GM21529 (cell line): ENCODE data around the gene OTP.

Source experiments
- ATAC-seq: cut with Tn5 transposase; IDR thresholded peaks from one replicate; pipeline ENCODE4 v1.9.1; 2021; ENCODE audit not compliant: unreplicated experiment

The OTP gene

DNA sequence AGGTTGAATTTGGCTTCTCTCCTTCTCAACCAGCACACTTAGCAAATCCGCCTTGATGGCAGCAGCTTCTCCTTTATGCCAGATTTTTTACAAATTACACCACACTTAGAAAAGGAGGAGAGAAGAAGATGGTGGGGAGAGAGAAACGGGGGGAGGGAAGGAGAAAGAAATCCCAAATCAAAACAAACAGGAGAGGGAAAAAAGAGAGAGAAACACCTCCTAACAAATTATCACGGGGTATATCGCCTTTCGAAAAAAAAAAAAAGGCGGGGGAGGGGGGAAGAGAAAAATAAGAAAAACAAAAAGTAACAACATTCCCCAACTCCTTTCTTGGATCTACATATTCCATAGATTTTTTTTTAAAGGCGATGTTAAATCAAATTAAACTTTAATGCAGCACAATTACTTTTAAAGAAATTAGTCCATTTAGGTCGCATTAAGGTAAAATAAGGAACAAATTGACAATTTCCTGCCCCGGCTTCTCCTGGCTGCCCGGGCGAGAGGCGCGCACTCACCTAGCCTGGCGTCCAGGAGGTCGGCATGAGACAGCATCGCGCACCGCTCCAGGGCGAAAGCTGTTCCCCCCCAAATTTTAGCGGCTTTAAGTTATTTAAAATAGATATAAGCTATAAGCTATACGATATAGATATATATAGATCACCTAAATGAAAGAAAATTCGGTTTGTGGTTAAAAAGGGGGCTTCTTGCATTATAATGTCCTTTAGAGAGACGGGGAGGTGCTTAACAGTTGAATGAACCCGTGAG lies at the start of gene OTP:
Gene OTP, minus strand, starts transcription at position 716 of the 765 bp plus-strand sequence. Its CDS starts 164 bp downstream, at position 552.
- ATAC-seq, result no peak

DNA sequence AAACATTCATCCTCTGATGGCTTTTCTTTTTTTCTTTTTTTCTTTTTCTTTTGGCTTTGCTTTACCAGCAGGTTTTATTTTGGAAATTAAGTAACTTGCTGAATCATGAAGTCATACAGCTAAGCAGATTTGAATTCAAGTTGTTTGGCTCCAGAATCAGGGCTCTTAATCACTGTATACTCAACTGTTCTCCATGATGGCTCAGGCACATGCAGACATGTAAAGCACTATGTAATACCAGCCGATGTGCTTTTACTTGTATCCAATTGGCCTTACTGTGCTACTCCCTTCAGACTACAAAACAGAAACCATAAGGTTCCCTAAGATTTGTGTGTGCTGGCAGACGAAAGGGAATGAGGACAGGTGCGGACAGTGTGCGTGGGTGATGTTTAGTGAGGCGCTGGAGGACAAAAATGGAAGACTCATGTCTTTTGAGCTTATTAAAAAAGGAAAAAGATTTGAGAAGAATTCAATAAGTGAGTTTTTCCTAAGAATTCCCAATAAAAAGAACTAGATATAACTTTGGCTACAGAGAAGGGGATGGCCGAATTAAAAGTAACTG lies 44.7 kb upstream of the OTP start:
- no peak for ATAC-seq

DNA sequence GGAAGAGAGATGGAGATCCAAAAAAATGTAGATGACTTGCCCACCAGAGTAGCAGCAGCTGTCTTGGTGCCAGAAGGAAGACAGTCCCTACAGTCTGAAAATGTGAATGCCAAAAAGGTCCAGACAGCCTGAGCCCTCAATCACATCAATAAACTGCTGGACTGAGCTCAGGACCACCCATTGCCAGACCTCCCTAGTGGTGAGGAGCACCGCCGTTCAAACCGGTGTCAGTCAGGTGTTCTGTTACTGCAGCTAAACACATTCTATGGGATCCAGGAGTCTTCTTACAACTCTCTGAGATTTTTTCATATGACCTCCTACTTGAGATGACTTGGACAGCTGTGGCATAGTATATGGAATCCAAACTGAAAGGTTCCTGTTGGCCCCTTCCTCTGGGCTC lies 32.0 kb upstream of the OTP start:
- ATAC-seq, result no peak

DNA sequence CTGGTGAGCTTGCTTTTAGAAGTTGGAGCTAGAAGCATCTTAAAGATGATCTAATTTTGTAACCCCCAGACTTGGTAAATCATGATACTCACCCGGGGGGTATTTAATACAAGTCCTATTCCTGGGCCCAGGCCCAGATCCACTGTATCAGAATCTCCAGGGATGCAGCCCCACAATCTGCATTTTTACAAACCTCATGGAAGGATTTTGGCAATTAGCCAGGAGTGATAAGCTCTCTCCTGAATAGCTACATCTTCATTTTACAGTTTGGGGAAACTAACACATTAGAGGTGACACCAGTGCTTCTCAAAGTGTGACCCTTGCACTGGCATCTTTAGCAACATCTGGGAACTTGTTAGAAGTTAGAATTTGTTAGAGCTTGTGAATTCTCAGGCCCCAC lies 31.2 kb upstream of the OTP start:
- ATAC-seq, result no peak

DNA sequence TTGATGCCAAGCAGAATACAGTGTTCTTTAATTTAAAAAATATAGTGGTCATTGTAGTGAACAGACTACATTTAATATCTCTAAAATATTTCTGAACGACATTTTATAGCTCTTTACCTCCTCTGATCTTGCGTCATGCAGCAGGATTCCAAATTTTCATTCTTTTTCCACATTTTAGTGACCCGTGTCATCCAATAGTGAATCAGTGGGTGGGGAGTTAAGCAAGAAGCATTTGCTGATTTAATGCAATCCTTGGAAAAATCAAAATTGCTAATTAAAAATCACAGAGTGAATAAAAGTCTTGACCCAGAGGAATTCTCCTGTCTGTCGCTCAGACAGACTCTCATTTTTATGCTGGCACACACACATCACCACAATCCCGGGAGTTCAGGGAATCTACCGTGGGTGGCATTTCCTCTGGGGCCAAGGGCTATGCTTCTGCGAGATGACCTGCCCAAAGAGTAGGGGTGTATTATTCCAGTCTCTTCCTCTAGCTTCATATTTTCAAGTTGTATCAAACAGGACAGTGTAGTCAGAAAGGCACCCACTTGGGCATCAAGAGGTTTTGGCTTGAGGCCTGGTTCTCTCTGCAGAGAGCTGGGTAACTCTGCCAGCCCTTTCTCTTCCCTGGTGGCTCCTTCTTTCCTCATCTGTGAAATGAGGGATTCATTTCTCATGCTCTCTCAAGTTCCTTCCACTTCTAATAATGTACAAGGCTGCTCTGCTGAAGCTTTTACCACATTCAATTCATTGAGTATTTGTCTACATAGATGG lies 24.8 kb upstream of the OTP start:
- ATAC-seq, result no peak

DNA sequence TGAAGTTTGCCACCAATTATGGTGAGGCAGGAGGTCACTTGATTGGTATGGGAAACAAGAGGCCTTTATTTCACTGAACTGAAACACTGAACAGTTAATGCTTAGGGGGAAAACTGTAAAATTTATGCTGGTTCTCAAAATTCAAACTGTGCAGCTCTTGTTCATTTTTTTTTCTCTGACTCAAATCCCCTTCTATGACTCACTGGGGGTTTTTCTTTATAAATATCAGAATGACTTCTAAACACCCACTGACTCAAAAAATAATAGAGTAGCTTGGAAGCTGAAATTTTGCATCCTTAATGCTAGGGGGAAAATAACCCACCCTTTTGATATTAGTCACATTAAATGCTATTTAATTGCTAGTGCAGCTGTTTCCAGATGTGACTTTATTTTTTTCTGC lies 24.1 kb upstream of the OTP start:
- no peak for ATAC-seq

DNA sequence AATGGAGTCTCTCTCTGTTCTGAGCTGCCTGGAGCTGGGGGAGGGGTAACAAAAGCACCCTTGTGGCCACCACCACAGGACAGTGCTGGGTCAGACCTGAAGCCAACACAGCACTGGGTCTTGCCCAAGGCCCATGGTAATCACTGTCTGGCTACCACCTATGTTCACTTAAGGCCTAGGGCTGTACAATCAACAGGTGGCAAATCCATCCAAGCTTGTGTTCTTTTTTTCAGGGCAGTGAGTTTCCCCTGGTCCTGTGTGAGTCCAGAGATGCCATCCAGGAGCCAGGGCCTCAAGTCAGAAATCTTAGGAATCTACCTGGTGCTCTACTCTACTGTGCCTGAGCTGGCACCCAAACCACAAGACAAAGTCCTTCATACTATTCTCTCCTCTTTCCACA lies 20.1 kb upstream of the OTP start:
- no peak for ATAC-seq

DNA sequence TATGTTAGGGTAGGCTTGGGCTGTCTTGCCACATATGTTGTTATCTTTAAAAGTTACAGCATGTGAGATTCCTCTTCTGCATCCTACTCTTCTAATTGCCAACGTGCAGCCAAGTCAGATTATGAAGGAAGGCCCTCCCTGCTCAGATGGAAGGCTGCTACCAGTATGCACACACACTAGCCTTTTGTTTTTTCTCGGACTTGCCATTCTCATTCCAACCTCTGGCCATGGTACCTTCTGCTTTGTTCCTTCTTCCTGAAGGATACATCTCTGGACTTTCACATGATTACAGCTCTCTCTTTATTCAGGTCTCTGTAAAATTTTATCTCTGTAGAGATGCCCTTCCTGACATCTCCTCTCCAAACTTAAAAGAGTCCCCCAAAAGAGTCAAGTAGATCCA lies 12.8 kb upstream of the OTP start:
- ATAC-seq, result no peak

DNA sequence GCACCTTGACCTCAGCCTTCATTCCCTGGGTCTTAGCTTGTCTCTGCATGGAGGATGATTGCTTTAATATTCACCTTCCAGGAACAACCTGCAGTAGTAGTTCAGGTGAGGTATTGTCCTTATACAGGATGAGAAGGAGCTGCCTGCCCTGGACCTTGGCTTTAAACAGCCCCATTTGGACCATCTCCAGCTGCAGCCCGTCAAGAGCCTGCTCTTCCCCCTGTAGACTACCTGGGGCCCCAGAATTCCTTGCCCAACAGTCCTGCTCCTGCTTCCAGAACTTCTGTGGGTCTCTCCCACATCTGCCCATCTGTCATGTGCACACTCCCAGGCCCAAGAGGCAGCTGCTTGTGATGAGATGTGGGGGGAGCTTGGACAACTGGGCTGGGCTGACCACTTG lies 12.2 kb upstream of the OTP start:
- no peak for ATAC-seq

DNA sequence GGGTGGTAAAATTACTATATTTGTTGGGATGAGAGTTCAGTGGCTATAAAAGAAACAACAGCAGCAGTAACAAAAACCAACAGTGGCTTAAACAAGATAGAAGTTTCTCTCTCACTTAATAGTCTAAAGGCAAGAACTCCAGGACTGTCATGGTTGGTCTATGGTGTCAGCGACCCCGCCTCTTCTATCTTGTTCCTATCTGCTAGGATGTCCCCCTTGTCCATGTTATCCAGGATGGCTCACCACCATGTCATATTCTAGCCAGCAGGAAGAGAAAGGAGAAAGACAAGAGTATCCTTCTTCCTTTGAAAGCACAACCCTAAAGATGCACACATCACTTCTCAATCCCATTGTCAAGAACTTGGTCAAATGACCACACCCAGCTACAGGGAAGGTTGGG lies 11.3 kb upstream of the OTP start:
- ATAC-seq, result no peak

DNA sequence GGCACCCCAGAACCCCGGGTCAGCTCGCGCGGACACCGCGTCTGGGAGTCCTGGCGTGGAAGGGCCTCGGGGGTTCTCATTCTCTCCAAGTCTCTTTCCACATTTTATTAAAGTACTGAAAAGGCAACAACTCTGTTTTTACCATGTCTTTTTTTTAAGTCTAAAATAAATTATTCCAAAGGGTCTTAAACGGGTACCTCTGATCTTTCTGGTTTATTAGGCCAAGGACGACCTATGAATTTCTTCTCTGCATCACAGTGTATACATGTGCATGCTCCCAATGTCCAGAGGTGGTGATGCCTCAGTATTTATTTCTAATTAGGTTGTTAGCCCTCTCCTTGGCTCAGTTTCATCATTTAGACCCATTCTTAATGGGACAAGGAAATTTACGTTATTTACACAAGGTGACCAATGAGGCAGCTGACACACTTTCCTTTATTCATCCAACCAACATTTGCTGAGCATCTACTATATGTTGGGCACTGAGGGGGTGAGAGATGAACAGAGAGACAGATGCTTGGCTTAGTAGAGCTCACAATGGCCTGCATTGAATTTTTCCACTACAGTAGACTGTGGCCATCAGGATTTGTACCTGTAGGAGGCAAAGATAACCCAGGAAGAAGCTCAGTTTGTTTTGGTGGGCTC lies 7.6 kb upstream of the OTP start:
- ATAC-seq, result no peak

DNA sequence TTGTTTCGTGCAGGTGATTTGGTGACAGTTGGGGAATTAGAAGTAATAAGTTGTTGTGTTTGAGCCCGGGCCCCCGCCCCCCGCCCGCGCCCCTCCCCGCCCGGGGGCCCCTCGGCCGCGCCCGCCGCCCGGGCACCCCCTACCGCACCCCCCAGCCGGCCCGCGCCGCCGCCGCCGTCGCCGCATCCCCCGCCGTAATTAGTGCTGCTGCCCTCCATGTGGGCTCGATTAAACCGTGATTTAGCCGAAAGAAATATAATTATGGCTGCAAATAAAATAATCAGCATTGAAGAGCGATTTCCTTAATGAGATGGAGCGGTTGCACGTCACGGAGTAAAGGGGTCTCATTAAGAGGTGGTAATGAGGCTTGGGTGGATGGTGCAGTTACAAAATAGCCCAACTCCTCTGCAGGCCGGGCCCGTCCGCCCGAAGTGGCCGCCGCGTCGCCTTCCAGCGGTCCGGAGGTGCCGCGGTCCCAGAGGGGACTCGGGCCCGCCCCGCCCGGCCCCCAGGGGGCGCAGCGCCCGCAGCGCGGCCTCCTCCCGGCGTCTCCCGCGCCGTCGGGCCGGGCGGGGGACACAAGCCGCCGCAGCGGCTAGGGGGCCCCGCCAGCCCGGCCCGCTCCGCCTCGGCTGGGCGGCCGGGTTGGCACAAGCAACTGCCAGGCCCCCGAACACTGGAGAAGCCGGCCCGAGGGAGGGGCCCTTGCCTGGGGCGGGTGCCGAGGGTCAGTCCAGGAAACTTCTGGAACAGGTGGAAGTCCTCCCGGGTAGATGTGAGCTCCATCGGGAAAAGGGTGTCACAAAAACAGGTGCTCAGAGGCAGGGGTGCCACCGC lies 6.9 kb upstream of the OTP start:
- no peak for ATAC-seq

DNA sequence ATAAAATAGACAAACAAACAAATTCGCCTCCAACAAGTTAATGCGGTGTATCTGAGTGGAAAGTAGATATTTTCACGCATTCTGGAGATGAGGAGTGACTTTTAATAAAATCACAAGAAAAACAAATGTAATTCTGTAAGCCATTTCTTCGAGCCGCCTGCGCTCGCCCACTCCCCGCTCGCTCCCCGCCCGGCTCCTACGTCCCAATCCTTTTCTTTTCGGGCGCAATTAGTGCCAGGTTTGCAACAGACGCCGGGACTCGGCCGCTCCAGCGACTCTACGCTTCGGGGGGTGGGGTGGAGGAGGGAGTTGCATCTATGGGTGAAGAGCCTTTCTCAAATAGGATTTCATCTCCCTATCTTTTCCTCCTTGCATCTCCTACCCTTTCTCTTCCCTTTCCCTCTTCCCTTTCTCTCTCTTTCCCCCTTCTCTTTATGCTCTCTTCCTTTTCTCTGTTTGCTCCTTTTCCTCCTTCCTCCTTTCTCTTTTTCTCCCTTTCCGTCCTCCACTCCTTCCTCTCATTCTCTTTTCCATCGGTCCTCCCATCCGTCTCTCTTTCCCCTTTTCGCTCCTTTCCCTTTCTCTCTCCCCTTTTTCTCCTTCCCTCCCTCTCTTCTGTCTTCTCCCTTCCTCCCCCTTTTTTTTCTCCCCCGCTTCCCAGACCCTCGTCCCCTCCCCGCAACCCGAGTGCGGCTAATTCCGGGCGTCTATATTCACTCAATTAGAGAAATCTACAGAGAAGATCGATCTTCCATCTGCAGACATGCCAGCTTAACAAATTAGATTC lies 6.1 kb upstream of the OTP start:
- no peak for ATAC-seq

DNA sequence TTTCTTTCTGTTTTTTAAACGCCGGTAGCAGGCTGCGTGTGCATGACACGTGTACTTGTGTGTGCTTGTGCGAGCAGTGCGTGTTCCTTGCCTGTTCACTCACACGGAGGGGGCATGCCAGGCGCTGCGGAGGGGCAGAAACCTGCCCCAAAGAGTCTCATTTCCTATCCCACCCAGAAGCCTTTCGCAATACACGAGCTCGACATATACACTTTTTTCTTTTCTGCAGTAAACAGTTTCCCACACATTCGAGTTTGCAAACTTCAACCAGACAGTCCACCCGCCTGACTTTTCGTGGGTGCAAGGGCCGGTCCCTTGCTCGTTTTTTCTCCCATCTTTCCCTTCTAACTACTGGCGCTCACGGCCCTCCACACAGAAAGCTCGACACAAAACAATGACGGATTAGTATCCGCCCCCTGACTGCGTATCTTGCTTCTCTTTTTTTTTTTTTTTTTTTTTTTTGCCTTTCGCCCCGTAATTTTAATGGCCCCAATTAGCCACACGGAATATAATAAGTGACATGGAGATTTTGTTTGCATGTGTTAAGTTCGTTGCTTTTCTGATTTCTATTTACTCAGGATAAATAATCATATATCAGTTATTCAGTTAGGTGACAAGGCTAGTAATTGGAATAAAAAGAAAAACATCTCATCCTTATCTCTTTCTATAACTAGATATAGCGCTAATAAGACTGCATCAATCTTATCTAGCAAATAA lies 5.3 kb upstream of the OTP start:
- no peak for ATAC-seq

DNA sequence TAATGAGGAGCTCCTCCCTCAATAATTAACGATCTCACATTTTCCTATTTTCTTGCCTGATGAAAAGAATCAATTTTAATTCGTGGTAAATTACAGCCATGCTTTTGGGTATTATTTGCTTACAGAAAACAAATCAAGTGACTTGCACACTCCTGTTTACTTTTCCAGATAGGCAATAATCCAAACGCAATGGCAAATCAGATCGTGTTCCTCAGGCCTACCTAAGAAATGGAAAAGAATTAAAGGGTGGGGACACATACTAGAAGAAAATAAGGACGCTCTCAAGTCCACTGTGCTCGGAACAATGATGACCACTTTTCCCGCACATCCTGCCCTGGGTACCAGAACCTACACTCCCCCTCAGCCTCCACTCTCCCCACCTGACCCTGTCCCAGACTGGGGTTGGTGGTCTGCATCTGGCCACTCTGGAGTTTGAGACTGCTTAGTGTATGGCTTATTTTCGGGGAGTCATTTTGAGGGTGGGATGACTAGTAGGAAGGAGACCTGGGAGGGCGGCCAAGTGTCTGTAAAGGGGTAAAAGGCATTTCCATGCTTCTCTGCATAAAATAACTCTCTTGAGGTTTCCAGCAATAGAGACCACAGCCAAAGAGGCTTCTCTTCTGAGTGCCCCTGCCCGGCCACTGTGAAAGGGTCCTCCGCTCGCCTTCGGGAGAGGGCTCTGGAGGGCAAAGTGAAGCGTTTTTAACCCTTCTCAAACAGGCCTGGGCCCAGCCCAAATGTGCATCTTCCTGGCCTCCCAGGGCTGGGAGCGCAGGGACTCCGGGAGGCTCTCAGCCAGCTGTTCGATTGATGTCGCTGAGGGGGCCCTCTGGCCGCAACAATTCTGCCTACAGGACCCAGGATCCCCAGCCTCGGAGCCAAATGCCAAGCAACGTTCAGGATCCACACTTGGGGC lies 4.5 kb upstream of the OTP start:
- no peak for ATAC-seq

DNA sequence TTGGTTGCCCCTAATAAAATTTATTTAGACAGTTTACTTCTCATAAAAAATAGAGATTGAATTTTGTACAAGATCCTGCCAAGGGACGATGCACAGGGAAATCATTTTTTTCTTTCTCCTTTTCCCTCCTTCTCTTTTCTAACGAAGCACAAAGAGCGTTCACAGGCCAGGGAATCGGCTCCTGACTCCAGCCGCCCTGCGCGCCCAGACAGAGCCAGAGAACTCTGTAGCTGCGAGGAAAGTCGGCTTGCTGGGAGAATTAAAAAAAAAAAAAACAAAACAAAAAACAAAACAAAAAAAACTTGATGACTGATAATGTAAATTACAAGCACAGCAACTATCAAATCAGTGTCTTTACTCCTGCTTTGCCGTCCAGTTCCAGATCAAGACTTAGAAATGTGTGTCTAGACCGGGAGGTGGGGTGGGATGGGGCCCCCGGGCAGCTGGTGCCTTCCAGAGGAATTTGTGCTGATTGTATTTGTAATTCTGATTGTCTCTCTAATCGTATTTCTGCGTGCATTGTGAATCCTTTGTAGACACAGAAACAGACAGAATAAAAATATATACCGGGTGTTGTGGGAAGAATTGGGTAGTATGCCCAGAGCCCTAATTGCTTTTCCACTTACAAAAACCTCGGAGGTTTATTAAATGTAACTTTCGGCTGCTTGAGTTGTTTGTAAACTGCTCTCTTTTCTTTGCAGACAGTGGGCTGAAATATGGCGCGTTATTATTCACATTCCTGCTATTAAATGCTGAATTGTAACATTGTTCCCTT lies 3.6 kb upstream of the OTP start:
- ATAC-seq, result no peak

DNA sequence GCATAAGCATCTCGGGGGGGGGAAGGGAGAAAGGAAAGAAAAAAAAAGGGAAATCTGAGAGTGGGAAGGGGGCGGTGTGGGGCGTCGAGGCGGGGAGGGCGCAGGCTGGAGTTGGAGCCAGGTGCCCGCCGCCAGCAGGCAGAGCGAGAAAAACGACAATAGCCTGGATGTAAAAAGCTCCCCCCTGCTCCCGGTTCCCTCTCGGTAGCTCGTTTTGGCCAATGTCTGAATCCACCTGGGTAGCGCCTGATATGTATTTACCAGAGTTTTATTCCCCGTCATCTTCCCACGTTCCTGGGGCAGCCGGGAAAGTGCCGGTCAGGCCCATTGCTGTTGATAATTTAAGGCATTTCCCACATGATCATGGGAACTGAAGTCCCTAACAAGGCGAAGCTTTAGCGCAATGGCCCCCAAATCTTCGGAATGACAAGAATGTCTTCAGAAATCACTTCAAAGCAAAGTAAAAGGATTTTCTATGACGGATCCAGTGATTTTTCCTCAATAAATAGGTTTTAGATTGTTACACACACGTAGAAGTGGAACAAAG lies 3.0 kb upstream of the OTP start:
- no peak for ATAC-seq
